Neural crest cell (in vitro differentiated cells): ENCODE measurements around the gene SAFB2. TPM values are rescaled to one million over a fixed set of nuclear protein-coding genes. Genes with fewer than 3 reads are reported as not detected.

ENCODE experiments used
- DNase-seq: peaks from one replicate; pipeline ENCODE4 v3.0.0; 2021; ENCODE audit warnings: low read depth, mixed read lengths, low spot score
- H3K27ac Mint-ChIP-seq: one replicate; pipeline ENCODE4 v1.8.0; 2021; ENCODE audit warnings: mild to moderate bottlenecking, mixed read lengths; ENCODE audit not compliant: unreplicated experiment
- H3K27me3 Mint-ChIP-seq: 2 replicates; pipeline ENCODE4 v1.8.0; 2021; ENCODE audit warnings: low read depth, mild to moderate bottlenecking, mixed read lengths
- H3K36me3 Mint-ChIP-seq: 2 replicates; pipeline ENCODE4 v1.8.0; 2021; ENCODE audit warnings: low read depth, mild to moderate bottlenecking, mixed read lengths
- H3K4me1 Mint-ChIP-seq: 2 replicates; pipeline ENCODE4 v1.8.0; 2021; ENCODE audit warnings: mixed read lengths
- H3K4me3 Mint-ChIP-seq: one replicate; pipeline ENCODE4 v1.8.0; 2021; ENCODE audit warnings: mild to moderate bottlenecking, mixed read lengths
- H3K9me3 Mint-ChIP-seq: 2 replicates; pipeline ENCODE4 v1.8.0; 2021; ENCODE audit warnings: mixed read lengths
- total RNA-seq: library from RNA; stranded (reverse); gene quantifications from 2 replicates; pipeline ENCODE4 v1.2.1, GENCODE V29; 2021
- TF ChIP-seq, protein P1 (sequence below): fragments of 200-600 bp; sonication (generic); conservative IDR thresholded peaks from 2 replicates; pipeline ENCODE4 v1.5.0; 2021; ENCODE audit warnings: antibody characterized with exemption, mild to moderate bottlenecking

Gene SAFB2
- total RNA-seq, 1 donor from 2014 or later, result 103 TPM

DNA sequence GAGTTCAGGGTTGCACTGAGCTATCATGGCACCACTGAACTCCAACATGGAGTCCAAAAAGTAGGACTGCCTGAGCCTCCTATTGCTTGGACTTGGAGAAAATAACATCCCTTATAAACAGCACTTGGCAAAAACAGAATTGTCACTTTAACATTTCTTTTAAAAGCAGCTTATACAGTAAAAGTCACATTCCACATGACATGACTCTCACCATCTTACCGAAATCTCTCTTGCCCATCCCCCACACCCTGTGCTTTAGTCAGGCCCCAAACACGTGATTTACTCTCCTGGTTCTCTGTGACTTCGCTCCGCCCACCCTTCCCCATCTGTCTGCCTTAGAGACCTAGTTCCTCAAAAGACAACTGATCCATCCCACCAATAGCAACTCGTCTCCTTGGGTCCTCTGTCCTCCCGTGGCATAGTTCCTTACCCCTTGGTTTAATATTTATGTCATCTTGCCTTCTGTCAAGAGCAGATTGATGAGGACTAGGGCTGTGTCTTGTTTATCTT lies 4.9 kb upstream of the SAFB2 start:
- peaks cover 18% of the 10 kb centered on the region for H3K36me3 Mint-ChIP-seq
- H3K27me3 Mint-ChIP-seq, result no peaks in the 10 kb centered on the region
- TF ChIP-seq, protein P1, sequence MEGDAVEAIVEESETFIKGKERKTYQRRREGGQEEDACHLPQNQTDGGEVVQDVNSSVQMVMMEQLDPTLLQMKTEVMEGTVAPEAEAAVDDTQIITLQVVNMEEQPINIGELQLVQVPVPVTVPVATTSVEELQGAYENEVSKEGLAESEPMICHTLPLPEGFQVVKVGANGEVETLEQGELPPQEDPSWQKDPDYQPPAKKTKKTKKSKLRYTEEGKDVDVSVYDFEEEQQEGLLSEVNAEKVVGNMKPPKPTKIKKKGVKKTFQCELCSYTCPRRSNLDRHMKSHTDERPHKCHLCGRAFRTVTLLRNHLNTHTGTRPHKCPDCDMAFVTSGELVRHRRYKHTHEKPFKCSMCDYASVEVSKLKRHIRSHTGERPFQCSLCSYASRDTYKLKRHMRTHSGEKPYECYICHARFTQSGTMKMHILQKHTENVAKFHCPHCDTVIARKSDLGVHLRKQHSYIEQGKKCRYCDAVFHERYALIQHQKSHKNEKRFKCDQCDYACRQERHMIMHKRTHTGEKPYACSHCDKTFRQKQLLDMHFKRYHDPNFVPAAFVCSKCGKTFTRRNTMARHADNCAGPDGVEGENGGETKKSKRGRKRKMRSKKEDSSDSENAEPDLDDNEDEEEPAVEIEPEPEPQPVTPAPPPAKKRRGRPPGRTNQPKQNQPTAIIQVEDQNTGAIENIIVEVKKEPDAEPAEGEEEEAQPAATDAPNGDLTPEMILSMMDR, result no peak
- peak; percentile 7 for DNase-seq
- H3K4me3 Mint-ChIP-seq, result peak overlapping the region; percentile 72
- H3K4me1 Mint-ChIP-seq, result peaks cover 43% of the 10 kb centered on the region
- H3K27ac Mint-ChIP-seq, result peak overlapping the region; percentile 86
- no peaks in the 10 kb centered on the region for H3K9me3 Mint-ChIP-seq

DNA sequence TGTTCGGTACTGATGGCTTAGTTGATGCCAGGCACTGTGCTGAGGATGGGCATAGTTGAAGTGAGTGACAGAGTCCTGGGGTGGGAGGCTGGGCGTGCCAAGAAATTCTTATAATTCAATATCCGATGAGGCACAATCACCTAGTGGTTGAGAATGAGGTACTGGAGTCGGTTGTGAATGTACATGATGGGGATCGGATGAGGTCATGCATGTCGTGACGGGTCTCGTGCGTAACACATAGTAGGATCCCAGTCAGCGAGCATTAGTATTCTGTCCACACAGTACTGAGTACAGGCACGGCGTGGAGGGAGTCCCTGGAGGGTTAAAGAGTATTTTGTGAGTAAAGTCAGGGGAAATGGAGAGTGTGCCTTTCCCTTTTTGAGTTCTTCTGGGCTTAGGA lies 3.1 kb upstream of the SAFB2 start:
- Mint-ChIP-seq H3K4me1 (peaks cover 47% of the 10 kb centered on the region), H3K27ac (no peak overlapping the region), H3K27me3 (no peaks in the 10 kb centered on the region), H3K4me3 (peak overlapping the region; percentile 97), H3K9me3 (no peaks in the 10 kb centered on the region), H3K36me3 (peaks cover 18% of the 10 kb centered on the region)
- no peak for DNase-seq
- TF ChIP-seq, protein P1, result no peak

DNA sequence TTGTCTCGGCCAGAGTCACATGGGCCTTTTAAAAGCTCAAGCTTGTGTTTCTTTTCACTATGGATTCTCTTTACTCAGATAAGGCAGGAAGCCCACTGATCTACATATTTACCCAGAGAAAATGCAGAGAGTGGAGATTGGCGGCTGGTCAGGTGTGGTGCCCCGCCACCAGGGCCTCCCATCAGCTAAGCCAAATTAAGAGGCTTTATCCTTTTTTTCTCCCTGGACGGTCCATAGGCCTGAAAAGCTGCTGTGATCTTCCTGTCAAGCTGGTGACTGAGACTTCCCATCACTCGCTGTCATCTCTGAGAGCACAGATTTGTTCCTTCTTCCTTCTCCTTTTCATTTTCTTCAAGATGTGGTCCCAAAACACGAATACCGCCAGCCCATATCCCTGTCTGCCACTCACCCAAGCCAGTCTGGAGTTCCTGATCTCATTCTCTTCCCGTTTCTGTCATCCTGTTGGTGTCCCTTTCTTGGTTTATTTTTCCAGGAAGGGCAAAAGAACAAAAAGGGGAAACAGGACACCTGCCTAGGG lies 2.2 kb upstream of the SAFB2 start:
- Mint-ChIP-seq H3K9me3 (no peaks in the 10 kb centered on the region), H3K4me1 (peaks cover 53% of the 10 kb centered on the region), H3K36me3 (peaks cover 21% of the 10 kb centered on the region), H3K4me3 (peak overlapping the region; percentile 97), H3K27me3 (no peaks in the 10 kb centered on the region), H3K27ac (peak overlapping the region; percentile 94)
- no peak for DNase-seq
- TF ChIP-seq, protein P1, result no peak

DNA sequence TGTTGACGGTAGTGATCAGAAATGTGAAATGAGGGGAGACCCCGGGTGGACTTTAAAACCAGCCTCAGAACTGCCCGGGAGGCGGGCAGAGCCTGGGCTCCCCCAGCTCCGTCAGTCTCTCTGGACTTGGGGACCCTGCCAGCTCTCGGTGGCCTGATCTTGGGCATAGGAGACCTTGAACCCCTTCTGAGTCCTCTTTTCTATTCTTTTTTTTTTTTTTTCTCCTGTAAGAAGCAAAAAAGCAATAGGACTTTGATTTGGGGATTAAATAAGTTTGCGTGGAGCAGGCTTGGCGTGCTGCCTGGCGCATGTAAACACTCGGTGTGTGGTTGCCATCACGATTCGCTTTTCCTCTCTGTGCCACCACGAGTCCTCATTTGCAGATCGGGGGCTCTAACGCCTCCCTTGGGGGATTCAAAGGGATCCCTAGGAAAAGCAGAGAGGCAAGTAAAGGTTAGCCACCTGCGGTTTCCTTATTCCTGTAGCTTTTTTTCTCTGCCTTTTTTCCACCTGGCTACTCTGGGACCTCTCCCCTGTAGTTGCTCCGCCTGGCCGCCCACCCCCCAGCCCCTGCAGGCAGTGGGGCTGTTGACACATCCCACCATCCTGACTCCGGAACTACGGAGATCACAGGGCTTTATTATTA lies 1.6 kb upstream of the SAFB2 start:
- H3K9me3 Mint-ChIP-seq, result no peaks in the 10 kb centered on the region
- TF ChIP-seq, protein P1, result no peak
- H3K36me3 Mint-ChIP-seq, result peaks cover 21% of the 10 kb centered on the region
- peak overlapping the region; percentile 97 for H3K4me3 Mint-ChIP-seq
- DNase-seq, result no peak
- peak overlapping the region; percentile 94 for H3K27ac Mint-ChIP-seq
- no peaks in the 10 kb centered on the region for H3K27me3 Mint-ChIP-seq
- H3K4me1 Mint-ChIP-seq, result peaks cover 53% of the 10 kb centered on the region

DNA sequence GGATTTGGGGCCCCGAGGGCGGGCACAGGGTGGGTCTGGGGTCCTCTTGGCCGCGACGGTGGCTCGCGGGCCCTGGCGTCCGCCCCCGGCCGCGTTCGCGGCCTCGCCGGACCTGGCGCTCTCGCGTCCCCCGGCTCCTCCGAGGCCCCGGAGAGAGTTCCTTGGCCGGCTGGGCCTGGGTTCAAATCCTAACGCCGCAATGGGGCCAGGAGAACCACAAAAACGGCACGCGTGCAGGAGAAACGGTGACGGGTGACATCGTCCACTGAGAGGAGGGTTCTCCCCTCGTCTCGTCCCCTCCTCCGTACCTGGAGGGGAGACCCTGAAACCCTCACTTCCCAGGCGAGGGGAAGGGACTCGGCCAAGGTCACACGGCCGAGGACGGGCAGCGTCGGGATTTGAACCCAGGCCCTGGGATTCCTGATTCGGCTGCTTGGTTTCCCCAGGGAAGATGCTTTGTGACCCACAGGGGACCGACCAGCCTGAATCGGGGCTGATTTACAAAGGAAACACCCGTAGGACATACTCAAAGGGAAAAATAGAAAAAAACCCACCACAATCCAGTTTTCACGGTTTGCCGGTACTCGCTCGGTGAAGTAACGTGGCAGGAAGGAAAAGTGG lies 931 bp upstream of the SAFB2 start:
- TF ChIP-seq, protein P1, result no peak
- Mint-ChIP-seq H3K9me3 (no peaks in the 10 kb centered on the region), H3K27me3 (no peaks in the 10 kb centered on the region), H3K27ac (peak overlapping the region; percentile 100), H3K4me3 (peak overlapping the region; percentile 100), H3K4me1 (peaks cover 57% of the 10 kb centered on the region), H3K36me3 (peaks cover 23% of the 10 kb centered on the region)
- peak; percentile 2 for DNase-seq
